ENCODE data around the gene COX7B. TPM values are rescaled to one million over a fixed set of nuclear protein-coding genes. Genes with fewer than 3 reads are reported as not detected.
"Not testable (repeated sequence)": the region's sequence is repeated elsewhere in the genome, so short reads cannot be mapped to it uniquely, and the experiment has no call there.

COX7B gene
- total and polyA plus RNA-seq, 4 donors = 283 to 480 (median 288) TPM

DNA sequence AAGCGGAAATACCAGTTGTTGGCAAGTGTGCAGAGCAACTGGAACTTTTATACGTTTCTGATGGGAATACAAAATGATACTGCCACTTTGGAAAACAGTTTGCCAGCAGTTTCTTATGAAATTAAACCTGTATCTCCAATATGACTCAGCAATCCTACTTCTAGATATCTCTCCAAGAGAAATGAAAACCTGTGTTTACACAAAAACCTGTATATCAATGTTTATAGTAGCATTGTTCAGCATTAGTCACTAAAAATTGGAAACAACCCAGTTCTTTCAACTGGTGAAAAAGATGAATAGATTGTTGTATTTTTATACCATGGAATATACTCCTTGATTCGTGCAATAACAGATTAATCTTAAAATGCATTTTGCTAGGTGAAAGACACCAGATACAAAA is 38.0 kb downstream of the COX7B start:
- peaks cover 2% of the 10 kb centered on the region for H3K36me3 ChIP-seq (ENCODE audit: control insufficient read depth, insufficient read depth, low read length)
- no peaks in the 10 kb centered on the region for H3K9me3 ChIP-seq (ENCODE audit: control insufficient read depth, insufficient read depth, low read length)
- no peak overlapping the region for H3K4me3 ChIP-seq (ENCODE audit: low read depth, low read length)
- H3K27ac ChIP-seq (ENCODE audit: low read depth, low read length) = no peak overlapping the region
- H3K27me3 ChIP-seq (ENCODE audit: control insufficient read depth, insufficient read depth, low read length) = no peaks in the 10 kb centered on the region
- WGBS (ENCODE audit: insufficient coverage) = 93% methylated on average over 2 of the region's 3 CpGs
- H3K4me1 ChIP-seq (ENCODE audit: control insufficient read depth, insufficient read depth, low read length) = no peaks in the 10 kb centered on the region
- no peak for DNase-seq (ENCODE audit: low read depth in 4 of 6, low spot score in 6 of 6)

- WGBS (ENCODE audit: insufficient coverage) = no CpG with 5 or more reads among the region's 4 CpGs
- H3K27ac ChIP-seq (ENCODE audit: low read depth, low read length) = no peak overlapping the region
- H3K36me3 ChIP-seq (ENCODE audit: control insufficient read depth, insufficient read depth, low read length) = no peaks in the 10 kb centered on the region
These were observed 38.9 kb downstream of the COX7B start for GRCh38 chrX:77938083-77938680.

GRCh38 chrX:77945031-77945430 is 45.8 kb downstream of the COX7B start:
- 100% methylated on average over 3 of the region's 6 CpGs for WGBS (ENCODE audit: insufficient coverage)
- H3K27ac ChIP-seq (ENCODE audit: low read depth, low read length); H3K9me3 ChIP-seq (ENCODE audit: control insufficient read depth, insufficient read depth, low read length); H3K27me3 ChIP-seq (ENCODE audit: control insufficient read depth, insufficient read depth, low read length); H3K4me3 ChIP-seq (ENCODE audit: low read depth, low read length); H3K4me1 ChIP-seq (ENCODE audit: control insufficient read depth, insufficient read depth, low read length); H3K36me3 ChIP-seq (ENCODE audit: control insufficient read depth, insufficient read depth, low read length); DNase-seq (ENCODE audit: low read depth in 4 of 6, low spot score in 6 of 6): not testable (repeated sequence)

More at GRCh38 chrX:77938083-77938680, 38.9 kb downstream of the COX7B start:
- Histone ChIP-seq H3K4me1 (ENCODE audit: control insufficient read depth, insufficient read depth, low read length) (no peaks in the 10 kb centered on the region), H3K4me3 (ENCODE audit: low read depth, low read length) (no peak overlapping the region), H3K9me3 (ENCODE audit: control insufficient read depth, insufficient read depth, low read length) (no peaks in the 10 kb centered on the region), H3K27me3 (ENCODE audit: control insufficient read depth, insufficient read depth, low read length) (no peaks in the 10 kb centered on the region)
- DNase-seq (ENCODE audit: low read depth in 4 of 6, low spot score in 6 of 6) = no peak

- Histone ChIP-seq H3K27me3 (ENCODE audit: control insufficient read depth, insufficient read depth, low read length) (no peaks in the 10 kb centered on the region), H3K4me1 (ENCODE audit: control insufficient read depth, insufficient read depth, low read length) (no peaks in the 10 kb centered on the region), H3K9me3 (ENCODE audit: control insufficient read depth, insufficient read depth, low read length) (no peaks in the 10 kb centered on the region), H3K36me3 (ENCODE audit: control insufficient read depth, insufficient read depth, low read length) (no peaks in the 10 kb centered on the region), H3K4me3 (ENCODE audit: low read depth, low read length) (no peak overlapping the region), H3K27ac (ENCODE audit: low read depth, low read length) (no peak overlapping the region)
- 75% methylated on average over 6 of the region's 7 CpGs for WGBS (ENCODE audit: insufficient coverage)
- no peak for DNase-seq (ENCODE audit: low read depth in 4 of 6, low spot score in 6 of 6)
These were observed 46.8 kb downstream of the COX7B start for GRCh38 chrX:77945910-77946545.

DNA sequence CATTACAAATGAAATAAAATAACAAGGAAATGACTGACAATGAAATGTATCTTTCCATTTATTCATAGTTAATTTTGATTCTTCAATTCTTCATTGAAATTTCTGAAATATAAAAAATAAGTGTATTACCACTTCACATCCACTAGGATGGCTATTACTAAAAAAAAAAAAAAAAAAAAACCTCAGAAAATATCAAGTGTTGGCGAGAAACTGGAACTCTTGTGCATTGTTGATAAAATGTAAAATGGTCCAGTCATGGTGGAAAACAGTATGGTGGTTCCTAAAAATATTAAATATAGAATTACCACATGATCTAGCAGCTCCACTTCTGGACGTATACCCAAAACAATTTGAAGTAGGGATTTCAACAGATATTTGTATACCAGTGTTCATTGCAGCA is 47.3 kb downstream of the COX7B start:
- Histone ChIP-seq H3K4me3 (ENCODE audit: low read depth, low read length) (no peak overlapping the region), H3K36me3 (ENCODE audit: control insufficient read depth, insufficient read depth, low read length) (no peaks in the 10 kb centered on the region), H3K9me3 (ENCODE audit: control insufficient read depth, insufficient read depth, low read length) (no peaks in the 10 kb centered on the region), H3K4me1 (ENCODE audit: control insufficient read depth, insufficient read depth, low read length) (no peaks in the 10 kb centered on the region), H3K27ac (ENCODE audit: low read depth, low read length) (no peak overlapping the region), H3K27me3 (ENCODE audit: control insufficient read depth, insufficient read depth, low read length) (no peaks in the 10 kb centered on the region)
- DNase-seq (ENCODE audit: low read depth in 4 of 6, low spot score in 6 of 6) = no peak
- WGBS (ENCODE audit: insufficient coverage) = no CpG with 5 or more reads among the region's 2 CpGs

DNA sequence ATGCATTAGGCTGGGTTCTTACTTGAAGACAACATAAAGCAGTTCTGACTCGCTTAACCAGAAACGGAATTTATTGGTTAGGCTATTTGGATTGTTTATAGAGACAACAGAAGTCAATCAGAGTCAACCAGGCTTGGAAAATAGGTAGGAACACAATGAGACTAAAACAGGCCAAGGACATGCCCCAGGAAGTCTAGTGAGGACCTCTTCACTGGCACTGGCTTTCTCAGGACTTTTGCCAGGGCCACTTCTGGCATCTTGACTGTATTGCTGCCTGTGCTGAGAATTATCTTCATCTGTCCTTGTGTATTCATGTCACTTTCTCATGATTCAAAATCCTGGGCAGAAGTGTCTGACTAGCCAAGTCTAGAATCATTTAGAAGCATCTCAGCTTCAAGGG is 50.6 kb downstream of the COX7B start:
- Histone ChIP-seq H3K27me3 (ENCODE audit: control insufficient read depth, insufficient read depth, low read length) (no peaks in the 10 kb centered on the region), H3K27ac (ENCODE audit: low read depth, low read length) (no peak overlapping the region), H3K36me3 (ENCODE audit: control insufficient read depth, insufficient read depth, low read length) (no peaks in the 10 kb centered on the region), H3K4me3 (ENCODE audit: low read depth, low read length) (no peak overlapping the region), H3K9me3 (ENCODE audit: control insufficient read depth, insufficient read depth, low read length) (no peaks in the 10 kb centered on the region), H3K4me1 (ENCODE audit: control insufficient read depth, insufficient read depth, low read length) (no peaks in the 10 kb centered on the region)
- WGBS (ENCODE audit: insufficient coverage) = no CpG with 5 or more reads among the region's 2 CpGs
- DNase-seq (ENCODE audit: low read depth in 4 of 6, low spot score in 6 of 6) = no peak

GRCh38 chrX:77952173-77952572 is 52.9 kb downstream of the COX7B start:
- Histone ChIP-seq H3K9me3 (ENCODE audit: control insufficient read depth, insufficient read depth, low read length) (no peaks in the 10 kb centered on the region), H3K36me3 (ENCODE audit: control insufficient read depth, insufficient read depth, low read length) (no peaks in the 10 kb centered on the region), H3K4me1 (ENCODE audit: control insufficient read depth, insufficient read depth, low read length) (no peaks in the 10 kb centered on the region), H3K4me3 (ENCODE audit: low read depth, low read length) (no peak overlapping the region), H3K27me3 (ENCODE audit: control insufficient read depth, insufficient read depth, low read length) (no peaks in the 10 kb centered on the region), H3K27ac (ENCODE audit: low read depth, low read length) (no peak overlapping the region)
- DNase-seq (ENCODE audit: low read depth in 4 of 6, low spot score in 6 of 6) = no peak
- no CpG with 5 or more reads among the region's 1 CpG for WGBS (ENCODE audit: insufficient coverage)

- Histone ChIP-seq H3K27me3 (ENCODE audit: control insufficient read depth, insufficient read depth, low read length) (no peaks in the 10 kb centered on the region), H3K27ac (ENCODE audit: low read depth, low read length) (no peak overlapping the region), H3K4me3 (ENCODE audit: low read depth, low read length) (no peak overlapping the region), H3K36me3 (ENCODE audit: control insufficient read depth, insufficient read depth, low read length) (no peaks in the 10 kb centered on the region), H3K9me3 (ENCODE audit: control insufficient read depth, insufficient read depth, low read length) (no peaks in the 10 kb centered on the region), H3K4me1 (ENCODE audit: control insufficient read depth, insufficient read depth, low read length) (no peaks in the 10 kb centered on the region)
- DNase-seq (ENCODE audit: low read depth in 4 of 6, low spot score in 6 of 6) = no peak
- WGBS (ENCODE audit: insufficient coverage) = no CpG with 5 or more reads among the region's 1 CpG
These were observed 54.0 kb downstream of the COX7B start for GRCh38 chrX:77953302-77953701.

- no CpG with 5 or more reads among the region's 1 CpG for WGBS (ENCODE audit: insufficient coverage)
These were observed 54.4 kb downstream of the COX7B start for GRCh38 chrX:77953708-77954107.

More at GRCh38 chrX:77953708-77954107, 54.4 kb downstream of the COX7B start:
- Histone ChIP-seq H3K9me3 (ENCODE audit: control insufficient read depth, insufficient read depth, low read length) (no peaks in the 10 kb centered on the region), H3K27ac (ENCODE audit: low read depth, low read length) (no peak overlapping the region), H3K36me3 (ENCODE audit: control insufficient read depth, insufficient read depth, low read length) (no peaks in the 10 kb centered on the region), H3K4me1 (ENCODE audit: control insufficient read depth, insufficient read depth, low read length) (no peaks in the 10 kb centered on the region), H3K27me3 (ENCODE audit: control insufficient read depth, insufficient read depth, low read length) (no peaks in the 10 kb centered on the region), H3K4me3 (ENCODE audit: low read depth, low read length) (no peak overlapping the region)
- no peak for DNase-seq (ENCODE audit: low read depth in 4 of 6, low spot score in 6 of 6)

Measured in spinal cord (tissue), 10 donors.